Measurements from ENCODE around the gene STEAP1. TPM values are rescaled to one million over a fixed set of nuclear protein-coding genes. Genes with fewer than 3 reads are reported as not detected.

Gene STEAP1
- total RNA-seq, result 8.5 and 10.8 TPM in 2 replicates

DNA sequence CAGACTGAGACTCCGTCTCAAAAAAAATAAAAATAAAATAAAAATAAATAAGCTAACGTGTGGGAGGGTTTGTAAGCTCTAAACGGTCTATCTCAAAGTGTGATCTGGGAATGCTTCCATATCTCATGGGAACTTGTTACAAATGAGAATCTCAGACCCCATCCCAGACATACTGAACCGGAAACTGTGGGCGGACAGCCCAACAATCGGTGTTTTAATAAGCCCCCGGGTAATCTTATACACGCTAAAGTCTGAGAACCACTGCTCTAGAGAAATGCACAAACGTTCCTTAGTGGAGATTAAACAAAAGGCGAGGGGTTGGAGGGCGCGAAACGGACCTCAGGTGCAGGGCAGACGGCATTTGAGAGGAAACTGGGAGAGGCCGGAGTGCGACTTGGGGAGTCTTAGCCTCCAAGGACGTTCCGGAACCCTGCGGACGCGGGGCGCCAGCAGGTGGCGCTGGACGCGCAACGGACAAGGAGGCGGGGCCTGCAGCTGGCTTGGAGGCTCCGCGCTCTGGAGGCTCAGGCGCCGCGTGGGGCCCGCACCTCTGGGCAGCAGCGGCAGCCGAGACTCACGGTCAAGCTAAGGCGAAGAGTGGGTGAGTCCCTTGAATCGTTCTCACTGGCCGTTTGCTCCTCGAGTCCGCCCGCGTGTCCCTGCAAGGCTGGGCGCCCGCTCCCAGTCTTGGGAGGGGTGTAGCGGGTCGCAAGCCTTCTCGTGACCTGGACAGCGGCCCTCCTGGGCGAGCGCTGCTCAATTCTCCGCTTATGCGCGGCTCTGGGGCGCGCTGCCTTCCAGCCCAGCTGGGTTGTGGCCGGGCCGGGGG is at the start of gene STEAP1:
TSS of gene STEAP1 (plus strand) at position 527 of the 829 bp plus-strand sequence. CDS start 5,320 bp downstream, outside the sequence.

DNA sequence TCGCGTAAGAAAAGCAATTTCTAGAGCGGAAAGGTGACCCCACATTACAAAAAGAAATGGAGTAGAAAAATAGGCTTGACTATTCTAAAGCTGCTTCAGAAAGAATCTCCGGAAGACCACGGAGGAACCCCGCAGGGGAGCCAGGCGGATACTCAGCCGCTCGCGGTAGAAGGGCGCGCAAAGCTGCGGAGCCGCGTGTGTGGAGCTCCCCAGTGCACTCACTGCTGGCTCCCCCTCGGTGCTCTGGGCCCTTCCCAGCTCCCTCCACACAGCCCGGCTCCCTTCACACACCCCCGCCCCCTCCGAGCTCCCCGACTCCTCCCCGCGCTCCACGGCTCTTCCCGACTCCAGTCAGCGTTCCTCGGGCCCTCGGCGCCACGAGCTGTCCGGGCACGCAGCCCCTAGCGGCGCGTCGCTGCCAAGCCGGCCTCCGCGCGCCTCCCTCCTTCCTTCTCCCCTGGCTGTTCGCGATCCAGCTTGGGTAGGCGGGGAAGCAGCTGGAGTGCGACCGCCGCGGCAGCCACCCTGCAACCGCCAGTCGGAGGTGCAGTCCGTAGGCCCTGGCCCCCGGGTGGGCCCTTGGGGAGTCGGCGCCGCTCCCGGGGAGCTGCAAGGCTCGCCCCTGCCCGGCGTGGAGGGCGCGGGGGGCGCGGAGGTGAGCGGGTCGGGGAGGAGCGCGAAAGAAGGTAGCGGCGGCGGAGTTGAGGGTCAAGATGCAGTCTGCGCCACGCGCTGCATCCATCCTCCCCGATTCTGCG is 57.3 kb downstream of the STEAP1 start, which contains the start of gene STEAP2:
TSS of gene STEAP2 (plus strand) at position 350 of the 758 bp plus-strand sequence. CDS start 13,343 bp downstream, outside the sequence.

Other genes with a start within 250 kb of the STEAP1 start
- 0.81 and 1.2 TPM in 2 replicates for gene STEAP2, start 57.3 kb downstream of the STEAP1 start, total RNA-seq
- gene CFAP69, start 90.7 kb downstream of the STEAP1 start, total RNA-seq, result 2.2 and 2.4 TPM in 2 replicates
- not detected in 2 replicates for gene FAM237B, start 166.8 kb downstream of the STEAP1 start, total RNA-seq
- 8.0 and 8.5 TPM in 2 replicates for gene GTPBP10, start 192.2 kb downstream of the STEAP1 start, total RNA-seq
- 5.9 and 15.0 TPM in 2 replicates for gene CLDN12, start 249.0 kb downstream of the STEAP1 start, total RNA-seq

Data from endothelial cell of coronary artery (primary cell).